K562 (cell line): ENCODE measurements around the gene GCNT3. TPM values are rescaled to one million over a fixed set of nuclear protein-coding genes. Genes with fewer than 3 reads are reported as not detected.

Experiments used
- CBFA2T3 ChIP-seq: fragments of 450-650 bp; IDR thresholded peaks from 2 replicates; pipeline ENCODE4 v1.6.1; 2017
- CBX5 ChIP-seq: IDR thresholded peaks from 2 replicates; pipeline ENCODE4 v1.6.1; 2014; ENCODE audit warnings: low read depth, borderline replicate concordance
- CC2D1A ChIP-seq: fragments of 450-650 bp; IDR thresholded peaks from 2 replicates; pipeline ENCODE4 v1.6.1; 2017; ENCODE audit warnings: mild to moderate bottlenecking
- CHD1 ChIP-seq: fragments of 200-600 bp; sonication (generic); IDR thresholded peaks from one replicate; pipeline ENCODE4 v1.6.1; 2012; ENCODE audit warnings: mild to moderate bottlenecking, moderate library complexity, low read length, inconsistent platforms
- EGR1 ChIP-seq: fragments of 450-650 bp; conservative IDR thresholded peaks from 2 replicates; pipeline ENCODE4 v1.6.1; 2017; ENCODE audit warnings: mild to moderate bottlenecking
- ILK ChIP-seq: fragments of 450-650 bp; IDR thresholded peaks from 2 replicates; pipeline ENCODE4 v1.6.1; 2016; ENCODE audit warnings: missing genetic modification characterization, low read depth, mild to moderate bottlenecking, missing compliant biosample characterization, moderate library complexity, borderline replicate concordance
- KLF16 ChIP-seq: IDR thresholded peaks from 2 replicates; pipeline ENCODE4 v1.6.1; 2016; ENCODE audit warnings: antibody characterized with exemption
- L3MBTL2 ChIP-seq: fragments of 450-650 bp; IDR thresholded peaks from 2 replicates; pipeline ENCODE4 v1.6.1; 2016; ENCODE audit warnings: mild to moderate bottlenecking, moderate library complexity
- MBD2 ChIP-seq: sonication (generic); IDR thresholded peaks from 2 replicates; pipeline ENCODE4 v1.6.1; 2016; ENCODE audit warnings: low read depth, borderline replicate concordance
- MTF1 ChIP-seq: fragments of 250-450 bp; sonication (Bioruptor Pico); IDR thresholded peaks from 2 replicates; pipeline ENCODE4 v1.9.0; 2021; ENCODE audit warnings: moderate library complexity, mild to moderate bottlenecking, inconsistent platforms, borderline replicate concordance
- NFIX ChIP-seq: fragments of 250-450 bp; sonication (Bioruptor Pico); IDR thresholded peaks from 2 replicates; pipeline ENCODE4 v1.4.0; 2020; ENCODE audit warnings: low read depth, mild to moderate bottlenecking, moderate library complexity
- NR2C1 ChIP-seq, 2 experiments: fragments of 450-650 bp; IDR thresholded peaks; 2 replicates each; pipeline ENCODE4 v1.6.1; 2017; ENCODE audit warnings: mild to moderate bottlenecking in 2 of 2, antibody characterized with exemption in 1 of 2, inconsistent platforms in 1 of 2, missing compliant biosample characterization in 1 of 2, missing genetic modification characterization in 1 of 2
- POLR2A ChIP-seq: fragments of 450-650 bp; conservative IDR thresholded peaks from 2 replicates; pipeline ENCODE4 v1.6.1; 2016
- SETDB1 ChIP-seq: IDR thresholded peaks from one replicate; pipeline ENCODE4 v1.6.1; 2012; ENCODE audit warnings: low read length, control low read depth, inconsistent platforms
- SIX5 ChIP-seq, 2 experiments: IDR thresholded peaks; 2 replicates each; pipeline ENCODE4 v1.6.1; 2011; ENCODE audit warnings: low read length in 2 of 2, borderline replicate concordance in 1 of 2, low read depth in 1 of 2, mild to moderate bottlenecking in 1 of 2, moderate library complexity in 1 of 2; ENCODE audit not compliant: insufficient read depth in 1 of 2
- TBP ChIP-seq: optimal IDR thresholded peaks from 2 replicates; pipeline ENCODE3; 2011; ENCODE audit warnings: low read depth, low read length, improper control_type of control experiment
- ZFX ChIP-seq: sonication (generic); formaldehyde crosslinking; IDR thresholded peaks from 2 replicates; pipeline ENCODE4 v1.8.0; 2022; ENCODE audit warnings: mild to moderate bottlenecking, missing genetic modification reagents, moderate library complexity
- ZNF507 ChIP-seq: conservative IDR thresholded peaks from 2 replicates; pipeline ENCODE4 v1.6.1; 2017; ENCODE audit warnings: missing genetic modification characterization, missing compliant biosample characterization
- polyA plus RNA-seq, 8 experiments: library from polyadenylated mRNA; depleted of rRNA in 4 of 8; stranded (reverse) in 5 of 8; unstranded in 3 of 8; fragments of >200 nt; fragmentation: Nextera tagmentation in 2 of 8; fragmentation: Illumina TruSeq in 1 of 8; extraction: Ambion mirVana in 2 of 8; extraction: Trizol in 1 of 8; gene quantifications; 2 replicates each; pipeline versions ENCODE4 v1.2.1 to v1.2.3, GENCODE V29; 2011 to 2014; ENCODE audit warnings: inconsistent platforms in 1 of 8, missing spikeins in 1 of 8
- total RNA-seq, 7 experiments: library from RNA; depleted of rRNA in 6 of 7; stranded (reverse); fragments of >200 nt in 6 of 7; fragmentation: Illumina TruSeq in 2 of 7; extraction: Trizol in 2 of 7; gene quantifications; 2 replicates each; pipeline versions ENCODE4 v1.2.1 to v1.2.3, GENCODE V29; 2011 to 2021; ENCODE audit warnings: low replicate concordance in 1 of 7
- TF ChIP-seq, protein P1 (sequence below), 3 experiments: fragments of 200-800 bp in 1 of 3; sonication (Bioruptor generic) in 1 of 3; sonication (generic) in 1 of 3; formaldehyde crosslinking in 1 of 3; IDR thresholded peaks; 2 replicates each; pipeline versions ENCODE4 v1.6.1 to v1.8.0; 2016 to 2022; ENCODE audit warnings: mild to moderate bottlenecking in 2 of 3, missing compliant biosample characterization in 2 of 3, missing genetic modification characterization in 2 of 3, missing genetic modification reagents in 1 of 3
- TF ChIP-seq, protein P2 (sequence below): sonication (generic); formaldehyde crosslinking; IDR thresholded peaks from 2 replicates; pipeline ENCODE4 v1.8.0; 2022; ENCODE audit warnings: mild to moderate bottlenecking, missing genetic modification reagents
- TF ChIP-seq, protein P3 (sequence below): fragments of 450-650 bp; IDR thresholded peaks from 2 replicates; pipeline ENCODE4 v1.6.1; 2014; ENCODE audit warnings: low read depth, mild to moderate bottlenecking, moderate library complexity, borderline replicate concordance
- TF ChIP-seq, protein P4 (sequence below): fragments of 250-450 bp; sonication (Bioruptor Pico); IDR thresholded peaks from 2 replicates; pipeline ENCODE4 v1.8.0; 2022; ENCODE audit warnings: moderate library complexity, mild to moderate bottlenecking, inconsistent platforms

The GCNT3 gene
- total and polyA plus RNA-seq, 9 of the 15 experiments (the other 6 are each of a cell fraction or from before 2014, with no cell fraction given), result 0.07 to 0.35 (median 0.11) TPM; not detected in 4

DNA sequence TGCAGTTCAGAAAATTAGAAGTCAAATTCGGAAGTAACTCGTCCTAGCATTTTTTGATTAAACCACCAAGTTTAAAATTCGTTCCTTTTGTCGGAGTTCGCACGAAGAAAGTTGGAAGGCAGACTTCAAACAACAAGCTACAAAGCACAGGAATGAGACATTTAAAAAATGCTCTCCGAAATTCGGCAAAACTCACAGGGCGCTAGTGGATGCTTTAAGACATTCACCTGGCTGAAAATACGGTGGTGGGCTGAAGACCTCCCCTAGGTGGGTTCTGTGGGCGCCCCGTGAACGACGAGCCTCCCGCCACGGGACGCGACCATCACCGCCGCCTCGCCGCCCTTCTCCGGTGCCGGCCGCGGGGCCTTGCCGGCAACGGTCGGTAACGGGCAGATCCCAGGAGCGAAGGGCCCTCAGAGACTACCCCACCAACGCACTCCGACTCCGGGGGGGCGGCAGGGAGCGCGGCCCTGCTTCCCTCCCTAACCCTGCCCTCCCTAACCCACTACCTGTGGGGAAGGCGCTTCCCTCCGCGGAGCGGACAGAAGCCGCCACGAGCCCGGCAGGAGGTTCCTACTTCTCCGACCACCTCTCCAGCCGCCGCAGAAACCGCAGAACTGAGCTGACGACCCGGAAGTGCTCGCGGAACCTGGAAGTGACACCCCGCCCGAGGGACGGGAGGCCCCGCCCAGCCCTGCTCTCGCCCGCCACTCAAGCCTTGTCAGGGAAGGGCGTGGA is 45.5 kb downstream of the GCNT3 start, which contains the start of gene GTF2A2 (continued):
- TF ChIP-seq, protein P1, sequence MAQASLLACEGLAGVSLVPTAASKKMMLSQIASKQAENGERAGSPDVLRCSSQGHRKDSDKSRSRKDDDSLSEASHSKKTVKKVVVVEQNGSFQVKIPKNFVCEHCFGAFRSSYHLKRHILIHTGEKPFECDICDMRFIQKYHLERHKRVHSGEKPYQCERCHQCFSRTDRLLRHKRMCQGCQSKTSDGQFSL (CRISPR knock-in tag; IDR thresholded peaks at IDR 0.05), result 0 out of 2 replicates have a peak, but pooled peaks have one; percentile 33
- TF ChIP-seq, protein P1 (tag; IDR thresholded peaks at IDR 0.05), result no peak
- peak; percentile 98 for TF ChIP-seq NR2C1 (IDR thresholded peaks at IDR 0.05)
- peak; percentile 98 for TF ChIP-seq NR2C1 (tag; IDR thresholded peaks at IDR 0.05)
- TF ChIP-seq MBD2, result 0 out of 2 replicates have a peak, but pooled peaks have one; percentile 43
- peak; percentile 71 for TF ChIP-seq L3MBTL2
- no peak for TF ChIP-seq SIX5 (IDR thresholded peaks at IDR 0.05; ENCODE audit: borderline replicate concordance in 1 of 2, insufficient read depth in 1 of 2, low read depth in 1 of 2, low read length in 2 of 2)
- TF ChIP-seq TBP, result peak; percentile 86
- no peak for TF ChIP-seq CBFA2T3
- peak; percentile 96 for TF ChIP-seq POLR2A
- TF ChIP-seq, protein P2, sequence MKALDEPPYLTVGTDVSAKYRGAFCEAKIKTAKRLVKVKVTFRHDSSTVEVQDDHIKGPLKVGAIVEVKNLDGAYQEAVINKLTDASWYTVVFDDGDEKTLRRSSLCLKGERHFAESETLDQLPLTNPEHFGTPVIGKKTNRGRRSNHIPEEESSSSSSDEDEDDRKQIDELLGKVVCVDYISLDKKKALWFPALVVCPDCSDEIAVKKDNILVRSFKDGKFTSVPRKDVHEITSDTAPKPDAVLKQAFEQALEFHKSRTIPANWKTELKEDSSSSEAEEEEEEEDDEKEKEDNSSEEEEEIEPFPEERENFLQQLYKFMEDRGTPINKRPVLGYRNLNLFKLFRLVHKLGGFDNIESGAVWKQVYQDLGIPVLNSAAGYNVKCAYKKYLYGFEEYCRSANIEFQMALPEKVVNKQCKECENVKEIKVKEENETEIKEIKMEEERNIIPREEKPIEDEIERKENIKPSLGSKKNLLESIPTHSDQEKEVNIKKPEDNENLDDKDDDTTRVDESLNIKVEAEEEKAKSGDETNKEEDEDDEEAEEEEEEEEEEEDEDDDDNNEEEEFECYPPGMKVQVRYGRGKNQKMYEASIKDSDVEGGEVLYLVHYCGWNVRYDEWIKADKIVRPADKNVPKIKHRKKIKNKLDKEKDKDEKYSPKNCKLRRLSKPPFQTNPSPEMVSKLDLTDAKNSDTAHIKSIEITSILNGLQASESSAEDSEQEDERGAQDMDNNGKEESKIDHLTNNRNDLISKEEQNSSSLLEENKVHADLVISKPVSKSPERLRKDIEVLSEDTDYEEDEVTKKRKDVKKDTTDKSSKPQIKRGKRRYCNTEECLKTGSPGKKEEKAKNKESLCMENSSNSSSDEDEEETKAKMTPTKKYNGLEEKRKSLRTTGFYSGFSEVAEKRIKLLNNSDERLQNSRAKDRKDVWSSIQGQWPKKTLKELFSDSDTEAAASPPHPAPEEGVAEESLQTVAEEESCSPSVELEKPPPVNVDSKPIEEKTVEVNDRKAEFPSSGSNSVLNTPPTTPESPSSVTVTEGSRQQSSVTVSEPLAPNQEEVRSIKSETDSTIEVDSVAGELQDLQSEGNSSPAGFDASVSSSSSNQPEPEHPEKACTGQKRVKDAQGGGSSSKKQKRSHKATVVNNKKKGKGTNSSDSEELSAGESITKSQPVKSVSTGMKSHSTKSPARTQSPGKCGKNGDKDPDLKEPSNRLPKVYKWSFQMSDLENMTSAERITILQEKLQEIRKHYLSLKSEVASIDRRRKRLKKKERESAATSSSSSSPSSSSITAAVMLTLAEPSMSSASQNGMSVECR (CRISPR knock-in tag), result peak; percentile 57; the same call in 1 of the 2 replicates
- TF ChIP-seq ZFX (CRISPR knock-in tag), result peak; percentile 93
- TF ChIP-seq, protein P3, sequence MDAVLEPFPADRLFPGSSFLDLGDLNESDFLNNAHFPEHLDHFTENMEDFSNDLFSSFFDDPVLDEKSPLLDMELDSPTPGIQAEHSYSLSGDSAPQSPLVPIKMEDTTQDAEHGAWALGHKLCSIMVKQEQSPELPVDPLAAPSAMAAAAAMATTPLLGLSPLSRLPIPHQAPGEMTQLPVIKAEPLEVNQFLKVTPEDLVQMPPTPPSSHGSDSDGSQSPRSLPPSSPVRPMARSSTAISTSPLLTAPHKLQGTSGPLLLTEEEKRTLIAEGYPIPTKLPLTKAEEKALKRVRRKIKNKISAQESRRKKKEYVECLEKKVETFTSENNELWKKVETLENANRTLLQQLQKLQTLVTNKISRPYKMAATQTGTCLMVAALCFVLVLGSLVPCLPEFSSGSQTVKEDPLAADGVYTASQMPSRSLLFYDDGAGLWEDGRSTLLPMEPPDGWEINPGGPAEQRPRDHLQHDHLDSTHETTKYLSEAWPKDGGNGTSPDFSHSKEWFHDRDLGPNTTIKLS, result peak; percentile 76
- TF ChIP-seq SETDB1, result no peak
- no peak for TF ChIP-seq MTF1 (CRISPR knock-in tag)
- peak; percentile 39 for TF ChIP-seq EGR1
- no peak for TF ChIP-seq CC2D1A
- TF ChIP-seq NFIX (CRISPR knock-in tag), result no peak
- TF ChIP-seq, protein P4, sequence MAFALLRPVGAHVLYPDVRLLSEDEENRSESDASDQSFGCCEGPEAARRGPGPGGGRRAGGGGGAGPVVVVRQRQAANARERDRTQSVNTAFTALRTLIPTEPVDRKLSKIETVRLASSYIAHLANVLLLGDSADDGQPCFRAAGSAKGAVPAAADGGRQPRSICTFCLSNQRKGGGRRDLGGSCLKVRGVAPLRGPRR (CRISPR knock-in tag), result no peak
- no peak for TF ChIP-seq KLF16
- no peak for TF ChIP-seq ZNF507 (tag)
- peak; percentile 74 for TF ChIP-seq CHD1
- TF ChIP-seq ILK, result no peak
- TF ChIP-seq CBX5, result no peak
